K562 treated with DMSO at 1 percent for 48 hours (cell line): ENCODE measurements around the gene ZNF195. TPM values are rescaled to one million over a fixed set of nuclear protein-coding genes. Genes with fewer than 3 reads are reported as not detected.

Source experiments
- total RNA-seq: library from RNA; unstranded; fragments of 300-600 nt; gene quantifications from 2 replicates; pipeline ENCODE4 v1.2.3, GENCODE V29; 2022; ENCODE audit warnings: low replicate concordance; ENCODE audit errors: extremely low read depth

The ZNF195 gene
- not detected in 2 replicates for total RNA-seq

GRCh38 chr11:3378426-3379423, at the start of gene ZNF195:
Gene ZNF195, minus strand, starts transcription at chr11:3379146. Its CDS starts 106 bp downstream, at chr11:3379040.

Other genes with a start within 250 kb of the ZNF195 start
- not detected in 2 replicates for gene OSBPL5, start 213.8 kb downstream of the ZNF195 start, total RNA-seq
- gene MRGPRG, start 160.3 kb downstream of the ZNF195 start, total RNA-seq = not detected in 2 replicates
- not detected in 2 replicates for gene MRGPRE, start 146.7 kb downstream of the ZNF195 start, total RNA-seq